ENCODE data around the gene SPNS3. TPM values are rescaled to one million over a fixed set of nuclear protein-coding genes. Genes with fewer than 3 reads are reported as not detected.

SPNS3 gene
- total RNA-seq, 1 experiment from 2014 or later: 0.37 TPM

- H3K4me2 ChIP-seq (ENCODE audit: low read length): no peak overlapping the region
- no peak for TF ChIP-seq SIN3A (IDR thresholded peaks at IDR 0.05; ENCODE audit: low read depth)
- no peak for TF ChIP-seq EZH2 (IDR thresholded peaks at IDR 0.05)
- TF ChIP-seq TCF7L2 (IDR thresholded peaks at IDR 0.05; ENCODE audit: borderline replicate concordance, extremely low read depth, insufficient read depth, insufficient read length): no peak
- TF ChIP-seq ELF1 (IDR thresholded peaks at IDR 0.05; ENCODE audit: borderline replicate concordance, low read depth): no peak
- no peak for TF ChIP-seq CBX3 (IDR thresholded peaks at IDR 0.05; ENCODE audit: low read depth)
- no peak for TF ChIP-seq REST (IDR thresholded peaks at IDR 0.05; ENCODE audit: low read depth)
- TF ChIP-seq EGR1 (IDR thresholded peaks at IDR 0.05; ENCODE audit: low read depth): no peak
- intact Hi-C loops (cut with micrococcal nuclease): no loop called here
- no peak overlapping the region for H2AFZ ChIP-seq (ENCODE audit: low read depth, low read length, poor library complexity, severe bottlenecking)
- DNase-seq (ENCODE audit: low read depth, low spot score) (no peak), ATAC-seq (no peak)
- RAD21 ChIA-PET (ENCODE audit: low non-redundant PET in 1 of 2, low total read pairs in 2 of 2, uncharacterized antibody in 2 of 2, unreplicated experiment in 2 of 2): no interaction called here
- no peaks in the 10 kb centered on the region for H3K27me3 ChIP-seq (ENCODE audit: insufficient read depth, low read length)
- POLR2A ChIA-PET: no interaction called here
- no peaks in the 10 kb centered on the region for H4K20me1 ChIP-seq (ENCODE audit: insufficient read depth)
- no peaks in the 10 kb centered on the region for H3K36me3 ChIP-seq (ENCODE audit: control insufficient read depth in 1 of 2, insufficient read depth in 2 of 2, low read length in 2 of 2)
- no peaks in the 10 kb centered on the region for H3K9me2 ChIP-seq (ENCODE audit: insufficient read depth)
- no TSS peak for BruUV-seq (replicated peaks)
- no peak overlapping the region for H3K27ac ChIP-seq (ENCODE audit: low read depth, low read length)
- H3K79me2 ChIP-seq (ENCODE audit: insufficient read depth, low read length): no peaks in the 10 kb centered on the region
- H3K4me3 ChIP-seq (replicated peaks in 1 of 2; ENCODE audit: low read depth in 1 of 2, low read length in 2 of 2): no peak overlapping the region
- no peak overlapping the region for H3K9ac ChIP-seq (ENCODE audit: low read length)
- no peaks in the 10 kb centered on the region for H3K9me3 ChIP-seq (ENCODE audit: control insufficient read depth in 1 of 2, insufficient read depth in 1 of 2, low read depth in 1 of 2, low read length in 2 of 2)
- CTCF ChIA-PET: no interaction called here
- no peaks in the 10 kb centered on the region for H3K4me1 ChIP-seq (ENCODE audit: control insufficient read depth in 1 of 2, insufficient read depth in 2 of 2, low read length in 2 of 2)
Measured at GRCh38 chr17:4469552-4469951, 35.8 kb downstream of the SPNS3 start.

GRCh38 chr17:4472286-4472685 lies 38.5 kb downstream of the SPNS3 start:
- Histone ChIP-seq H3K27ac (ENCODE audit: low read depth, low read length) (no peak overlapping the region), H4K20me1 (ENCODE audit: insufficient read depth) (no peaks in the 10 kb centered on the region), H3K9me2 (ENCODE audit: insufficient read depth) (no peaks in the 10 kb centered on the region), H3K36me3 (ENCODE audit: control insufficient read depth in 1 of 2, insufficient read depth in 2 of 2, low read length in 2 of 2) (no peaks in the 10 kb centered on the region), H3K4me2 (ENCODE audit: low read length) (no peak overlapping the region), H3K4me3 (replicated peaks in 1 of 2; ENCODE audit: low read depth in 1 of 2, low read length in 2 of 2) (no peak overlapping the region), H3K4me1 (ENCODE audit: control insufficient read depth in 1 of 2, insufficient read depth in 2 of 2, low read length in 2 of 2) (peaks cover 15 to 17% of the 10 kb centered on the region in 2 experiments), H3K9ac (ENCODE audit: low read length) (no peak overlapping the region), H3K9me3 (ENCODE audit: control insufficient read depth in 1 of 2, insufficient read depth in 1 of 2, low read depth in 1 of 2, low read length in 2 of 2) (no peaks in the 10 kb centered on the region), H3K27me3 (ENCODE audit: insufficient read depth, low read length) (no peaks in the 10 kb centered on the region), H3K79me2 (ENCODE audit: insufficient read depth, low read length) (no peaks in the 10 kb centered on the region), H2AFZ (ENCODE audit: low read depth, low read length, poor library complexity, severe bottlenecking) (no peak overlapping the region)
- no TSS peak for BruUV-seq (replicated peaks)
- POLR2A ChIA-PET: no interaction called here
- CTCF ChIA-PET: interaction anchor here (0.7 kb wide), 1 partner anchor 215 kb away, joined by 3 read pairs; no protein-coding TSS in a partner anchor
- TF ChIP-seq EZH2 (IDR thresholded peaks at IDR 0.05) (no peak), ATF3 (IDR thresholded peaks at IDR 0.05) (no peak)
- RAD21 ChIA-PET (ENCODE audit: low non-redundant PET in 1 of 2, low total read pairs in 2 of 2, uncharacterized antibody in 2 of 2, unreplicated experiment in 2 of 2): no interaction called here
- intact Hi-C loops (cut with micrococcal nuclease): no loop called here
- ATAC-seq: no peak
- DNase-seq (ENCODE audit: low read depth, low spot score): no peak

All from HCT116 (cell line).